ENCODE measurements around the gene KMO.
A peak's percentile ranks its signal among the peaks of the same experiment; 100 is the strongest.

The KMO gene

GRCh38 chr1:241542199-241542907, 10.2 kb downstream of the KMO start:
- DNase-seq: no peak

DNA sequence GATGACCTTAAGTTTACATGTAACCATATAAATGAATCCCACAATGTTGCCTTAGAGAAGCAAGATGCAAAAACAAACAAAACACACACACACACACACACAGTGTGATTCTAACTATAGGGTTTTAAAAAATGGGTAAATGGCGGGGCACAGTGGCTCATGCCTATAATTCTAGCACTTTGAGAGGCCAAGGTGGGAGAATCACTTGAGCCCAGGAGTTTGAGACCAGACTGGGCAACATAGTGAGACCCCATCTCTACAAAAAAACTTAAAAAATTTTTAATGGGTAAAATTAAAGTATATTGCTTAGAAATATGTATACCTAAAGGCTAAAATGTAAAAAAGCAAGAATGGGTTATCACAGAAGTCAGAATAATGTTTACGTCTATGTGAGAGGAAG, 15.8 kb downstream of the KMO start:
- DNase-seq: no peak

DNA sequence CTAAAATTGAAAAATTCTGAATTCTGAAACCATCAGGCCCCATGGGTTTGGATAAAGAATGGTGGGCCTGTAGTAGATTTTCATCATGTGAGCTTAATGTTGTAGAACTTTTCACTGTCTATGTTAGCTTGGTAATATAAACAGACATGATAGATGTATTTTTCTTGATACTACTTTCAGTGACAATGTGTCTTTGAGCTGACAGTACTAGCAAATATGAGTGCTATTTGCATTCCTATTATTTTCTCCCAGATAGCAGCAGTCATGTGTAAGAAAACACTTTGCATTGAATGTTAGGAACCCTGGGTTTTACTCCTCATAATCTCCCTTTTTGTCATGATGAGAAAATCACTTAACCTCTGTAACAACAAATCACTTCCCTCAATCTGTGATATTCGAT, 18.1 kb downstream of the KMO start:
- DNase-seq: no peak

DNA sequence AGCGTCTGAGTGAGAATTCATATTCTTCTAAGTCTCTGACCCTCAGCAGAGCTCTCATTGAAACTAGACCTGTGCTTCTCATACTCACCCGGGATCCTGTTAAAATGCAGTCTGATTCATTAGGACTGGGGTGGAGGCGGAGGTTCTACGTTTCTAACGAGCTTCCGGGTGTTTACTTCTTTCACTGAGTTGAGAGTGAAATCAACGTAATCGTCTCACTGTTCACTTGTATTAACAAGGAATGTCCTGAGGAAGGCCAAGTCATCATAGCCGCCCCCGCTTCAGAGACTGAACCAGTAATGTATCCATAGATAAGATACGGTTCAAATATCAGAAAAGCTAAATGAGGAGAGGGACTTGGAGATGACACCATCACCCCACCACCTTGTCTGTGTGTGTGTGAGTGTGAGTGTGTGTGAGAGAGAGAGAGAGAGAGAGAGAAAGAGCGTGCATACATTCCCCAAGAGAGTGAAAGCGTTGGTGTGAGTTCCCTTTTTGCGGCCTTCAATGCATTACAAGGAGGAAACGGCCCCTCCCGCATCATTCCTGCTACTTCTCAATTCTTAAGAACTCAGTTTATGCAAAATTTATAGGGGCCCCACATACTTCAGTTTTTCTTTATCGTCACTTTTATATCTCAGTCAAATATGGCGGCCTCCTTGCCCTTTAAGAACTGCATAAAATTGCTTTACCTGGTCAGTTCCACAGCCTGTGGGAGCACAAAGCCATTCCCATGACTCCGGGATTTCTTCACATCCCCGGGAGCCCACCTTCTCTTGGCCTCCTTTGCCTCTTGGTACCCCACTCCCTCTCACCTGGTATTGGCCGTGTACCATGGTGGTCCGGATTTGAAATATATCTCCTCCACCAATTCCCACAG, 19.8 kb downstream of the KMO start:
- peak in 5 of 6 experiments; percentile 14 to 91 (median 65) for DNase-seq

DNA sequence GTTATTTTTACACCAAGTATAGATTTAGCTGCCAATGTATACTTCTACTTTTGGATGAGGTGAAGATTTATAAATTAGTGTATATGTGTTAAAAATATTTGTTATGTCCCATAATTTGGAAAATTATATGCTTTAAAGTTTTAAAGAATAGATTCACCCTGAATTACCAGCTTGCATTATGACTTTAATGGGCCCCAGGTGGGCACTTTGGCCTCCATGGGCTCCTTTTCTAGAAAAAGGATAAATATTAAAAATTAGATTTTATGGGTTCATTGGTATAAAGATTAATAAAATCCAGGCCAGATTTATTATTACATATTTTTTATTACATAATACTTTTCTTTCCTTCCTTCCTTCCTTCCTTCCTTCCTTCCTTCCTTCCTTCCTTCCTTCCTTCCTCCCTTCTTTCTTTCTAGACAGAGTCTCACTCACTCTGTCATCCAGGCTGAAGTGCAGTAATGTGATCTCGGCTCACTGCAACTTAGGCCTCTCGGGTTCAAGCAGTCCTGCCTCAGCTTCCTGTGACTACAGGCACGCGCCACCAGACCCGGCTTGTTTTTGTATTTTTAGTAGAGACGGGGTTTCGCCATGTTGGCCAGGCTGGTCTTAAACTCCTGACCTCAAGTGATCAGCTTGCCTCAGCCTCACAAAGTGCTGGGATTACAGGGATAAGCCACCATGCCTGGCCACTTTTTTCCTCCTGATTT, 21.9 kb downstream of the KMO start:
- no peak for DNase-seq

DNA sequence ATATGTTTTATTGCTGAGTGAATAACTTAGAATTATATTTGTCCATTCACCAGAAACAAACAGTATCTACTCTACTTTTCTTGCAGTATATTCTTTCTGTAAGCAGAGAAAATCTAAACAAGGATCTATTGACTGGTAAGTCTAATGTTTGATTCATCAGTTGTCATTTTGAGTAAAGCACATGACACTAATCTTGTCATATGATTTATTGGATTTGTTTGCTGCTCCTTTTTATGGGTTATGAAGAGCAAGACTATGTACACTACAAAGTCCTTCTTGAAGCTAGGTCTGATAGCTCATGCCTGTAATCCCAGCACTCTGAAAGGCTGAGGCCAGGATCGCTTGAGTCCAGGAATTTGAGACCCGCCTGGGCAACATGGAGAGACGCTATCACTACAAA, 23.3 kb downstream of the KMO start:
- DNase-seq: no peak

DNA sequence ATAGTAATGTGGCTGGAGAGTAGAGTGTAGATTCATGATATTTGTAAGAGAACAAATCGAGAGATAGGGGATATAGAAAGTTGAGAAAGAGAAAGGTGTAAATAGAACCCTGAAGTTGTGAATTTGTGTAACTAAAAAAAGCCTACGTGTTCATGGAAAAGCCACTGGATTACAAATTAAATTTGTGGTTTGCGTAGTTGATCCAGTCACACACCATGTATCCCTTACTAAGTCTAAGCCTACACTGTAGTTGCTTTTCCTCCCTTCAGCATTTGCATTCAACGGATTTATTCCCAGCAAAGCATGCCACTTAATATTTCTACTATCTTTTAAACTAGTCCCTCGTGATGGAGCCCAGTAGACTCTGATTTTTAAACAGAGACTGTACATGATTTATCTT, 24.9 kb downstream of the KMO start:
- DNase-seq: no peak

DNA sequence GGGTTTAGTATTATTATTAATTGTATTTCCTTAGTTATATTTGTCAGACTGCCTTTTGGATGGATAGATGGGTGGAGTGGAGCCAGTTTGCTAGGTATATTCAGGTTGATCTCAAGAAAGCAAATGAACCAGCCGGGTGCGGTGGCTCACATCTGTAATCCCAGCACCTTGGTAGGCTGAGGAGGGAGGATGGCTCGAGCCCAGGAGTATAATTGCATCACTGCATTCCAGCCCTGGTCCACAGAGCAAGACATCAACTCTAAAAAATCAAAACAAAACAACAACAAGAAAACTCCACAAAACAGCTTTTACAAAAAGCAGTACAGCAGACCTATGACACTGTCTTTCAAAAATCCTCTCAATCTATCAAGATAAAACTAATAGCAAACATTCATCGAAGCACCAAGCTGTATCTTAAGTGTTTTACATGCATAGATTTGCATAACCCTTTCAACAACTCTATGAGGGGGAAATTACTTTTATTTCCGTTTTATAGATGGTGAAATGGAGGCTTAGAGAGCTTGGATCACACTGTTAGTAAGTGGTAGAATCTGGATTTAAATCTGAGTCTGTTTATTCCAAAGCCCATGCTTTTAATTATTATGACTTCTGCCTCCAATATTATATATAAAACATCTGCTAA, 25.5 kb downstream of the KMO start:
- no peak for DNase-seq

GRCh38 chr1:241560146-241560848, 28.1 kb downstream of the KMO start:
- no peak for DNase-seq

DNA sequence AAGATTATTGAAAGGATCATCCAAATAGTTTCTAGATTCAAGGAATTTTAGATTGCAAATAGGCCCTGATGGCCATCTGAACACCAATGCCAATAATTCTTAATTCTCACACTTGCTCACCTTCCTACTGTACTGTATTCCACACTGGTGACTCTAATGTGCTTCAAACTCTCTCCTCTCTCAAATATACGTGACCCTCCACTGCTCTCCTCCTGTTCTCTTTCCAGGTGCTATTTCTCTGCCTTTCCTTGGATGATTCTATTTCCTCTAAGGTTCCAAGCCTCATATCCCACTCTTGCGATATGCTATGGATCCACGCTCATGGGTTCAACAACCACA, 28.6 kb downstream of the KMO start:
- DNase-seq: no peak

- DNase-seq: no peak
Measured at GRCh38 chr1:241569848-241570247, 37.7 kb downstream of the KMO start.

DNA sequence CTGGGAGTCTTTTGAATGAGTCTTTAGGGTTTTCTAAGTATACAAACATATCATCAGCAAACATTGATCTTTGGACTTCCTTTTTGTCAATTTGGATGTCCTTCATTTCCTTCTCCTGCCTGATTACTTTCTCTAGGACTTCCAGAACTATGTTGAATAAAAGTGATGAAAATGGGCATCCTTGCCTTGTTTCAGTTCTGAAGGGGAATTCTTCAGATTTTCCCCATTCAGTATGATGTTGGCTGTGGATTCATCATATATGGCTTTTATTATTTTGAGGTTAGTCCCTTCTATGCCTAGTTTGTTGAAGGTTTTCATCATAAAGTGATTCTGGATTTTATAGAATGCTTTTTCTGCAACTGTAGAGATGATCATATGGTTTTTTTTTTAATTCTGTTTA, 42.0 kb downstream of the KMO start:
- no peak for DNase-seq

- DNase-seq: no peak
Measured at GRCh38 chr1:241579434-241579833, 47.3 kb downstream of the KMO start.

DNA sequence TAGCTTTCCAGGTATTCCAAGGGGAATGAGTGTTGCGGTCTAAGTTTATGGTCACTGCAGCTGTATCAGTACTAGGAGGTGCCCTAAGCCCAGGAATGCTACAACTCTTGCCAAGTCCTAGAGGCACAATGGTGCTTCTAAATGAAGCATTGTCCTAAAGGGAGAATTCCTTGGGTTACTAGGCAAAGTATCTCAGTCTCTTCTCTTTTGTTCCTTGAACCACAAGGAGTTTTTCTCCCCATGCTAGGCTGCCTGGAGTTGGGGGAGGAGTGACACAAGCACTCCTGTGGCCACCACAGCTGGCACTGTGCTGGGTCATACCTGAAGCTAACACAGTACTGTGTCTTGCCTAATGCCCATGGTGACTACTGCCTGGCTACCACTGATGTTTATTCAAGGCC, 50.7 kb downstream of the KMO start:
- no peak for DNase-seq

- no peak for DNase-seq
Measured at GRCh38 chr1:241586905-241587512, 54.8 kb downstream of the KMO start.

DNA sequence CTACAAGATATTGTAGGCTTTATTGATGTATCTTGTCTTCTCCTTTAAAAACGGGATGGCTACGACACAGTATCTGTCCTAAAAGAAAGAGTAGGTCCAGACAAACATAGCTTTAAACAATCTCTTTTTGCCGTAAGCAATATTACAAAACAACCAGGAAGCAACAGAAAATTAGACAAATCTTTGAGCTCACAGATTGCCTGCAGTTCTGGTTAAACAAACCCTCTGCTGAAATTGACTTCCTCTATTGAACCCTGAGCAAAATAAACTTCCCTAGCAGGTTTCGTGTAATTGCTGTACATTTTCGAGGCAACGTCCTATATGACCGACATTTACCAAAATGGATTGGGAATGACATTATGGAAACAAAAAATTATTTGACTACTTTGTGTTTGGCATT, 57.3 kb downstream of the KMO start:
- no peak for DNase-seq

GRCh38 chr1:241590719-241591118, 58.5 kb downstream of the KMO start:
- no peak for DNase-seq

- no peak for DNase-seq
Measured at GRCh38 chr1:241591317-241591716, 59.1 kb downstream of the KMO start.

- DNase-seq: no peak
Measured at GRCh38 chr1:241591736-241592135, 59.6 kb downstream of the KMO start.

DNA sequence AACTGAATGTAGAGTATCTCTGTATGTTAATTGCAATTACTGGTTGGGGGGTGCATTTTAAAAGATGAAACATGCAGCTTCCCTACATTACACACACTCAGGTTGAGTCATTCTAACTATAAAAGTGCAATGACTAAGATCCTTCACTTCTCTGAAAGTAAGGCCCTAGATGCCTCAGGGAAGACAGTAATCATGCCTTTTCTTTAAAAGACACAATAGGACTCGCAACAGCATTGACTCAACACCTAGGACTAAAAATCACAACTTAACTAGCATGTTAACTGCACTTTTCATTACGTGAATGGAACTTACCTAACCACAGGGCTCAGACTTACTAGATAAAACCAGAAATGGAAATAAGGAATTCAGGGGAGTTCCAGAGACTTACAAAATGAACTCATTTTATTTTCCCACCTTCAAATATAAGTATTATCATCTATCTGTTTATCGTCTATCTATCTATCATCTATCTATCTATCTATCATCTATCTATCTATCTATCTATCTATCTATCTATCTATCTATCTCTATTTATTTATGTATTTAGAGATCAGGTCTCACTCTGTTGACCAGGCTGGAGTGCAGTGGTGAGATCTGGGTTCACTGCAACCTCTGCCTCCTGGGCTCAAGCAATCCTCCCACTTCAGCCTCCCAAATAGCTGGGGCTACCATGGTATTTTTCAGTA, 60.2 kb downstream of the KMO start:
- no peak for DNase-seq

DNA sequence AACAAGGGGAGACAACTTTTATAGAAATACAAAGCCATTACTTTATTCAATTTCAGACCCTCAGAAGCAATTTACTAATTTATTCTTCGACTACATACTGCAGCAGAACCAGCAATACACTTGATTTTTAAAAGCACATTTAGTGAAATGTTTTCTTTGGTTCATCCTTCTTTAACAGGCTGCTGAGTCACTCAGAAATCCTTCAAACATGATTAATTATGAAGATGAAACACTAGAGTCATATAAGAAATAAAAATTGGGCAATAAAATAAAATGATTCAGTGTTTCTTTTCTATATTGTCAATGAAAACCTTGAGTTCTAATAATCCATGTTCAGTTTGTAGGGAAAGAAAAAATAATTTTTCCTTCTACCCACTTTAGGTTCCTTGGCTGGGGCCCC, 61.0 kb downstream of the KMO start:
- DNase-seq: no peak

- no peak for DNase-seq
Measured at GRCh38 chr1:241596633-241597032, 64.5 kb downstream of the KMO start.
